DLD1 (cell line): ENCODE data around the gene NR1D1.

Source experiments
- in situ Hi-C: cut with HindIII; loops from 2 replicates; pipeline ENCODE4 v1.10.0; 2017; ENCODE audit warnings: low sequenced_read_pairs

Gene NR1D1

DNA sequence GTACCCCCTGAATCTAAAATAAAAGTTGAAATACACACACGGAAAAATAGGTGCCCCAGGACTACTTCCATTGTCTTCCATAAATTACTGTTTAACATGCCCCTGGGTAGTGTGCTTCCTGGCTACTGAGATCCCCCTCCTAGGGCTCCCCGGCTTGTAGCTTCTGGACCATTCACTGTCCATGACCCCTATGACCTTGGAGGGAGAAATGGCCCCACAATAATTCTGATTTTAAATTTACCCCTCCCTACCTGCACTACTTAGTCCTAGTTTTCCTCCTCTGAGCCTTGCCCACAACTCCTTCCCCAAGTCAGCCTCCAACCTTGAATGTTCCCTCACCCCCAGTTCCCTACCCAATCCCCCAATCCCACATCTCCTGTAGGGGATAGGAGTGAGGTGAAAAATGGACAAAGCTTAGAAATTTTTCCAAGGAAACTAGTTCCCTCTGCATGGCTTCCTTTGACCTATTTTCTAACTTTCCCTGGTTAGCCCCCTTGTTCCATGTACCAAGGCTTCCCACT lies 11.9 kb upstream of the NR1D1 start:
- in situ Hi-C loops, result loop anchor here (25.0 kb wide), 1 partner anchor 125 kb away; the partner anchor contains the start of gene PSMD3

DNA sequence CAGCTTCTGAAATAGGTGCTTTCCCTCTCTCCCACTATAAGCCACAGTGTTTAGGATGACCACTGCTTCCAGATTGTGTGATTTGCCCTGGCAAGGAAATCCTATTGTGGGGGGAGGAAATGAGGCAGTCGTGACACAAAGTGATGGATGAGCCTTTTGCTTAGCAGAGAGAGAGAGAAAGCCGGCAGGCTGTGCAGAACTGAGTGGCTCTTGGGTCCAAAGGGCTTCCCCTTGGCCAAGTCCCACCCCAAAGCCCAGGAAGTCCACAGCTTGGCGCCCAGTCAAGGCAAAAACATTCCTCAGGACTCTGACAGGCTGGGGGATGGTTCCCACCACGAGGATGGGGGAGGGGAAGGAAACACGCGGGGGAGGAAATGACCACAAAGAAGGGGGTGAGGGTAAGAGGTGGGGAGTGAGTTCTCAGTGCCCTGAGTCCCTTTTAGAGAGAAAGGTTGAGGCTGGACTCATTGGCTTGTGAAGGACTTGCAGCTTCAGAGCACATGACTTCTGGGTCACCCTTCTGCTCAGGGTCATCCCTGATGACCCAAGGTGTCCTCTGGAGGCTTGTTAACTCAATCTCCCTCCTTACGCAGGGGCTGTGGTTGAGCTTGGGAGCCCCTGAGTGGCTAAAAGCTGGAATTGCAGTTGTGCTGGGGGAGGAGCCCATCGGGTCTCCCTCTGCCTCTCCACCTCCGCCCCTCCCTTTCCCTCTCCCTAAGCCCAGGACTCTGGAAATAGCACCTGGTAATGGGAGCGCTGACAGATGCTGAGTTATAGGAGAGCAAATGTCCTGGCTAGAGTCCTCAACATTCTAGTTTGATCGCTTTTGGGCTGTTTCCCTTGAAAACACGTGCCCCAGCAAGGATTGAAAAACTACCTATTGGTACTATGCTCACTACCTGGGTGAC lies 11.1 kb upstream of the NR1D1 start:
- in situ Hi-C loops, result loop anchor here (25.0 kb wide), 1 partner anchor 124 kb away; the partner anchor contains the start of gene PSMD3

DNA sequence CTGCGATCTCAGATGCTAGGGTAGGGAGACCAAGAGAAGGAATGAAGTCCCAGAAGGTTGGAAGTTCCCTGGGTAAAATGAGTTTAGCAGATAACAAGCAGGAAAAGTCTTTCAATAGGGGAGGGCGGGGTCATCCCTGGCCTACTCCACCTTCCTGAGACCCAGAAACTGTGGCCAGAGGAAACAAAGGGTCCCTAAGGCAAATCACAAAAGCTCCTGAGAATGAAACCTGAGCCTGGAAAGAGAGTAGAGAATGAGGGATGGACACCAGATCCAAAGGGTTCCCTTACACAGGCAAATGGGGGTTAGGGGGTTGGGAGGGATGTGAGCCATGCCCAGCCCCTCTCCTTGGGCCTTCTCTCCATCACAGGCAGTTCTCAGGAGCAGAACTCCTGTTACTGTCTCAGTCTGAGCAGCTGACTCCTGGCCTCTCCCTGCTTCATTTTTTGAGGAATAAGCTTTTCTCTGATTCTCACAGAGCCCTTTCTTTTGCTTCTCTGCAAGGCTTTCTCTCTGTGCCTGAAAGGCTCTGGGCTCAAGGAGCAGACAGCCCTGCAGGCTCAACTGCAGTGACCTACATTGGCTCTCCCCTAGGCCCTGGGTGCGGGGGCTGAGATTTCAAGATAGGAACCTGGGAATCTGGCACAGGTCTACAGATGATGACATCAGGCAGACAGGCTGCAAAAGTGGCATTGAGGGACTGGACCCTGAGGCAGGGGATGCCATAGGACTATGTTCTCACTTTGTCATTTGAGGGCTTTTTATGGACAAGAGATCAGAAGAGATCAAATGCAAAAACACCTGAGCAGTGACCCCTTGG lies 9.8 kb upstream of the NR1D1 start:
- in situ Hi-C loops, result loop anchor here (25.0 kb wide), 1 partner anchor 123 kb away; the partner anchor contains the start of gene PSMD3

DNA sequence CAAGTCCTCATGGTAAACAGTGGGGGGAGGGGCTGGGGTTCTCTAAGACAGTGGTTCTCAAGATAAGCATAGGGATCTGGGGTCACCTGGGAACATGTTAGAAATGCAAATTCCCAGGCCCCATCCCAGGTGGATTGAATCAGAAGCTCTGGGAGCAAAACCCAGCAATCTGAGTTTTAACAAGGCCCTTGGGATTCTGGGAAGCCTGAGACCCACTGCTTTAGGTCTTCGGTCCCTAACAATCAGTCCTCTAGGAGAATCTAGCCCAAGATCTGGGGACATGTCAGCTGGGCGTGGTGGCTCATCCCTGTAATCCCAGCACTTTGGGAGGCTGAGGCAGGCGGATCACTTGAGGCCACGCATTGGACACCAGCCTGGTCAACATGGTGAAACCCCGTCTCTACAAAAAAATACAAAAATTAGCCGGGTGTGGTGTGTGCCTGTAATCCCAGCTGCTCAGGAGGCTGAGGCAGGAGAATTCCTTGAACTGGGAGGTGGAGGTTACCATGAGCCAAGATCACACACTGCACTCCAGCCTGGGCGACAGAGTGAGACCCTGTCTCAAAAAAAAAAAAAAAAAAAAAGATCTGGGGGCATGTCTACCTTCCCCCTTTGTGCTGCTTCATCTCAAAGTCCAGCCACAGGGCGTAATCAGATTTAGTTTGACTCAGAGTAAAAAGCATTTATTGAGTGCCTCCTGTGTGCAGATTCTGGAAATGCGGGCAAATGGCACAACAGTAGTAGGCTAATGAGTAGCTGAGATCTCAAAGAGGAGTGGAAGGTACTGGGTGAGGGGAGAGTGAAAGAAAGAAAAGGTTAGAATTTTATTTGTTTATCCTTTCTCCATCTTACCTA lies 8.8 kb upstream of the NR1D1 start:
- in situ Hi-C loops, result loop anchor here (25.0 kb wide), 1 partner anchor 122 kb away; the partner anchor contains the start of gene PSMD3

DNA sequence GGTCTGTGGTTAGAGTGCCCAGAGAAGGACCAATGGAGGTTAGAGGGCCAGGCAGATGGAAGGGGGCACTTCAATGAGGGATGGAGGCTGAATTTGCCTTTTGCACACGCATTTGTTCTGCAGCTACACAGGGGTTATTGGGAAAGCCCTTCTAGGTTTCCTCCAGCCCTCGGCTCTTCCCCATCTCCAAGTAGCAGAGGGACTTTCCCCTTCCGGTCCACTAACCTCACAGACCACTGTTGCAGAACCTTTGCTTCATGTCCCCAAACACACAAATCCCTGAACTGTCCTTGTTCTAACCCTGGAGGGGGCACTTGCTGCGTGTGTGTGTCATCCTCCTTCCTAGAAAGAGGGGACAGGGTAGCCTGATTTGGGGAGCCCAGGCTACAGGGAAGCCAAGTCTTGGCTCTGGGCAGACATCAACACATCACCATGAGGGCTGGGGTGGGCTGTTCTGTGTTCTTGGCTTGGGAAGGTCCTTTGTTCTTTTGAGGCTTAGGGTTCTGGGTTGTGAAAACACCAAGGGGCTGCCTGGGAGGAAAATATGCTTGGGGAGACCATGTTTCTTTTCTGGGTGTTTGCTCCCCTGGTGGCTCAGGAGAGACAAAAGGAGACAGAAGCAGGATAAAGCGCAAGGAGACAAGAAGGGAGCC lies 7.3 kb upstream of the NR1D1 start:
- in situ Hi-C loops, result loop anchor here (25.0 kb wide), 1 partner anchor 120 kb away; the partner anchor contains the start of gene PSMD3

DNA sequence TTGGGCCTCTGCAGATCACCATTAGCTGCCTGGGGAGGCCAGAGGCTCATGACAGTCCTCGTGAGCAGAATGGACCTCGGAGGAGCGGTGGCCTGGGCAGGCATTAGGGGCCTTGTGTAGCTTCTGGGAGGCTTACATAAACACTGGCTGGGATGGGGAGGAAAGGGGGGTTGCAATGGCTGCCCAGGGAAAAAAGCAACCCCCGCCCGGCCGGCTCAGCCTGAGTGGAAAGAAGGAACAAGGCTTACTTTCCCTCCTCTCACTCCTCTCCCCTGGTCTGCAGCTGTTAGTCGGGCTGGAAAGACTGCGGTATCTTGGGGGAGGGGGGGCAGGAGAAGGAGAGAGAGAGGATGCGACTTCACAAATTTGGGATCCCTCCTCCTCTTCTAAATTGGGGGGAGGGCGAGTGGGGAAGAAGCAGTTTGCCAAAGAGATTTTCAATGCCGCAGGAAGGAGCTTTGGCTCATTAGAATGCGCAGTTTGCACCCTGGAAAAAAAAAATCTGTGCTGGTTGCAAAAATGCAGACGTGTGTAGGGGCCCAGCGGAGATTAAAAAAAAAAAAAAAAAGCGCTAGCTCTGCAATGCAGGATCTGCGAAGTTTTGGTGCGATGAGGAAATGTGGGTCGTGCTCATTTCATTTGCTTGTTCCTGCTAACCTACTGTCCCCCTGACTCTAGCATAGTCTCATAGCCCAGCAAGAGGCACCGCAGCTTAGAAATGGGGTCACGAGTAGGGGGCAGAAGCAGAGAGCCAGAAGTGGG lies 6.6 kb upstream of the NR1D1 start:
- in situ Hi-C loops, result loop anchor here (25.0 kb wide), 1 partner anchor 120 kb away; the partner anchor contains the start of gene PSMD3

DNA sequence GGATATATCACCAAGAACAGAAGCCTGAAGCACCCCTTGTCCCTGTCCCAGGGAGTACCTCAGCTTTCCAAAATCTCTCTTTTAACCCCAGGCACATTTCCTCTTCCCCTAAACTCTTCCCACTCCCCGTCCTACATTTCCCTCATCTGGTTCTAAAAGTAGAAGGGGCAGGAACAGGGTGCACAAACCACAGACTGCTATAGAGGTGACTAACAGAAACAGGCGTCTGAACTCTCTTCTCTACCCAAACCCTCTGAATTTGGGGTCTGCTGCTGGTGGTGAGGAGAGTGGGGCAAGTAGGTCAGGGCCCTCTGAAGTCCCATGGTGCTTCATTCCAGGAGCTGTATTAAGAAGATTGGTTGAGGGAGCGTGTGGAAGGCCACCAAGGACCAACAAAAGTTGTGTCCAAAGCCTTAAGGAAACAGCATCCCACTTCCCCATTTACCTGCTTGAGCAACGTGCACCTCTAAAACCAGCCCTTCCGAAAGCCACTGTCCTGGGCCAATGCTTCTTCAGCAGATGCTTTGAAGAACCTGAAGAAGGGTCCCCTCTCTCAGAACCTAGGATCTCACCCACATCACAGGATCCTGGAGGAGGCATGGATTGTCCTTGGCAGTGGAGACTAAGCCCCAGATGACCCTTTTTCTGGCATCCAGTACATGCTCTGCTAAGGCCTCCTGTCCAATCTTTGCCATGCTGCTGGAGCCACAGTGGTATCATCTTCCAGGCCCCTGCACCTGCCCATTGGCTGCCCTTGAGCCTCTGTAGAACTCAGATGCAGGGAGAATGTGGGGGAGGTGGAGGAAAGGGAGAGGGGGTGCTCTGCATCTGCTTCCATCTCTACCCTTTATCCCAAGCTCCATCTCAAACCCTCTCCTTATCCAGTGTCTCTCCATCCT lies 5.7 kb upstream of the NR1D1 start:
- in situ Hi-C loops, result loop anchor here (25.0 kb wide), 1 partner anchor 119 kb away; the partner anchor contains the start of gene PSMD3

DNA sequence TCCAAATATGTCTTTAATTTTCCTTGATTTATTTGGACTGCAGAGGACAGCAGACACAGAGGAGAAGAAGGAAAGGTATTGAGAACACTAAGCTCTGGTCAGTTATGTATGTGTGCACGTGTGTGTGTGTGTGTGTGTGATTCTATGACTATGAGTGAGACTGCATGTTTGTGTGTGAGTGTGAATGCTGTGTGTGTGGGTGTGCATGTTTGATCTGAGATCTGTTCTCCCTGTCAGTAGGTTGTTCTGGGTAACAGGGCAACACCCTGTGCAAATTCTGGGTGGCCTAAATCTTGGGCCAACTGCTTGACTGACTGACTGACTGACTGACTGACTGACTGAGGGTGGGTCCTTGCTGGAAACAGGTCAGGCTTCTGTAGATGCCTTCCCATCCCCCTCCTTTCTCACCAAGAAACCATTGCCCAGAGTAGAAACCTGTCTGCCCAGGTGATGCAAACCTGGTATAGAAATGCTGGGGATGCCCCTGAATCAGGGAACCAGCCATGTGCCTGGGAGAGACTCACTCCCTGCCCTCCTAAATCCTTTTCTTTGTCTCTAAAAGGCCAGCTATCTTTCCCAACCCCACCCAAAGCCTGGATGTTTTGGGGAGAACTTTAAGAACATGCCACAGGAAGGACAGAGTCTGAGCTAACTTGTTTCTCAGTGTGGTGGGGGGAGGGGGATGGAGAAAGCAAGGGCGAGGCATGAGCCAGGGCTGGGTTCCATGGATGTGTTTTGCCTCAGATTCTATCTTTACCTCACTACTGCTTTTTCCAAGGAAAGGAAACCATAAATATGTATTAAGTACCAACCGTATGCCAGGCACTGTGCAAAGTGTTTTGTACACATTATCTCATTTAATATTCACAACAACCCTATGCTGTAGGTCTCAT lies 4.5 kb upstream of the NR1D1 start:
- in situ Hi-C loops, result loop anchor here (25.0 kb wide), 1 partner anchor 118 kb away; the partner anchor contains the start of gene PSMD3

DNA sequence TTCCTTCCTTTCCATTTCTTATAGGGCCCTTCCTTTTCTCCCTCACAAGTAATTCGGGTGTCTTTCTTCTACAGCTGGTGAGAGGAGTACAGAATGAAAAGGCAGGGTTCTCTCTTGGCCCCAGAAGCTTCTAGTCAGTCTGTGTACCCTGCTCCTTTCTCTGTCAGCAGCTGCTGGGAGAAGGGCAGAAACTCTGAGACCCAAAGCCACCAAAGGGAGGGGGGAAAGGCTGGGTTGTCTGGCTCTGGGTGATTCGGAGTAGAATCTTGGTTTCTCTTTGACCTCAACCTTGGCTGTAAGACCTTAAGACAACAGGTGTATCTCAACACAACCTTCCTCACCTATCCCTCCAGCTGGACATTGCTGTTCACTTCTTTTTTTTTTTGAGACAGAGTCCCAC lies 3.3 kb upstream of the NR1D1 start:
- in situ Hi-C loops, result loop anchor here (25.0 kb wide), 1 partner anchor 116 kb away; the partner anchor contains the start of gene PSMD3

DNA sequence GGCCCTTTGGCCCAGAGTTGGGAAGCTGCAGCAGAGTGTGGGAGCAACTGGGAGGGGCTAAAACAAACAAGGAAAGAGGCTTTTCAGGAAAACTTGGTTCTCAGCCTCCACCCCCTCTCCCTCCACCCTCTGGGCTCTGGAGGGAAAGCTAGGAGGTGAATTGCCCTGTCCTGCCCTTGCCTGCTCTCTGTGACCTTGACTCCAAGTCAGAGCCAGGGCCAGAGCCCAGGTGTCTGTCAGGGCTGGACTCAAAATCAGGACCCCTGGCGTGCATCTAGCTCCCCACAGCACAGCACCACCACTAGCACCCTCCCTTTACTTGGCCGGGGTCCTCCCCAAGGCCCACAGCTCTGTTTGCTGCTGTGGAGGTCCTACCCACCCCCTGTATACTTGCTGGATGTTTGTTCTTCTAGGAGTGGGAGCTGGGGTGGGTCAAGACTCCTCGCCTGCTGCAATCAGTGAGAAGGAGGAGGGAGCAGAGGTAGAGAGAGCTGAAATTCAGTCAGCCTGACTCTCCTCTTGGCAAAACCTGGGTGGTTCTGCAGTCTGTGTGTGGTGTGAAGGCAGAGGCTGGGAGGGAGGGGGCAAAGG lies 2.8 kb upstream of the NR1D1 start:
- in situ Hi-C loops, result loop anchor here (25.0 kb wide), 1 partner anchor 116 kb away; the partner anchor contains the start of gene PSMD3

DNA sequence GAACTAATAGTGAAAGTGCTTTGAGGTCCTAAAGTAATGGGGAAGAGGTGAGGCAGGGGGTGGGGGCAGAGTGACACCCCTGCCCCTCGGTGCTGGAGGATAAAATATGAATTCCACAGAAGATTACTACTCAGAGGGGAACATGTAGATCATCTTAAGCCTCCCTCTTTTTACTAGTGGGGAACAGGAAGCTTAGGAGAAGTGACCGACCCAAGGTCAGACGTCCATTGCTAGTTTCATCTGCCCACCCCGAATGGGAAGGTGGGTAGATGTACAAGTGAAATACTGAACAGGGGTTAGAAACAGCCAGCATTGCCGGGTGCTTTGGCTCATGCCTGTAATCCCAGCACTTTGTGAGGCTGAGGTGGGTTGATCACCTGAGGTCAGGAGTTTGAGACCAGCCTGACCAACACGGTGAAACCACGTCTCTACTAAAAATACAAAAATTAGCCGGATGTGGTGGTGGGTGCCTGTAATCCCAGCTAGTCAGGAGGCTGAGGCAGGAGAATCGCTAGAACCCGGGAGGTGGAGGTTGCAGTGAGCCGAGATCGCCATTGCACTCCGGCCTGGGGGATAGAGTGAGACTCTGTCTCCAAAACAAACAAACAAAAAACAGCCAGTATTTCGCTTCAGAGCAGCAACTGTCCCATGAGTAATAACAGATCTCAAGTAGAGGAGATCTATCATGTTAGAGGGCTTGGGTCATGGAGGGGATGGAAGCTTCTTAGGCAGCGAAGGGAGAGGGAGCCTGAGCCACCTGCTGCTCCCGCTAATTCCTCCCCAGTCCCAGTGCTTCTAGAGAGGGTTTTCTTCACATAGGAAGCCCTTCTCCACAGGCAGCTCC lies 1.2 kb upstream of the NR1D1 start:
- in situ Hi-C loops, result loop anchor here (25.0 kb wide), 1 partner anchor 114 kb away; the partner anchor contains the start of gene PSMD3

DNA sequence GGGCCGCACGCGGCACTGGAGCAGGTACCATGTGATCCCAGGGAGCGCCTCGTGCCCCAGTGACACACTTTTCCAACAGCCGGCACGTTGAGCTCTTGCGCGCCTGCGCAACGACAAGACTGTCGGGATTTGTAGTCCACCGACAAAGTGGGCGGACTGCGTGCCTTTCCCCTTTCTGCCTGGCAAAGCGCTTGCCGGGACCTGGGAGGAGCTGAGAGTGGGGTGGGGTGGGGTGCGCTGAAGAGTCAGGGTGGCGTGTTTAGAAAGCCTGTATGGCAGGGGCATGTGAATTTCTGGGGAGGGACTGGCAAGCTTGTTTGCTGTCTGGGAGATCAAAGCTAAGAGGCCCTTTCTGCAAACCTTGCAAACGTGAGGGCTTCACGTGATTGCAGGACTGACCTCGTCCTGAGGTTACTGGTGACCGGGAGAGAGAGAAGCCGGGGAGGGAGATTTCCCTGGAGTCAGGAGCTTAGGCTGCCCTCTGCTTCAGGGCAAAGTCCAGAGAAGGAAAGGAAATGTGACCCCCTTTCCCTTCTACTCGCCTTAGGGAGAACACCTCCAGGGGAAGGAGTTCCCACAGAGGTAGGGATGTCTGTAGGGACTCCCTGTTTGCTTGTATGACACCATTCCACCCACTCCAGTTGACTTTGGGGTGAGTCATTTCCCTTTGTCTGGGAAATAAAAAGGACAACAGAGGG lies 429 bp upstream of the NR1D1 start:
- in situ Hi-C loops, result loop anchor here (25.0 kb wide), 1 partner anchor 114 kb away; the partner anchor contains the start of gene PSMD3

DNA sequence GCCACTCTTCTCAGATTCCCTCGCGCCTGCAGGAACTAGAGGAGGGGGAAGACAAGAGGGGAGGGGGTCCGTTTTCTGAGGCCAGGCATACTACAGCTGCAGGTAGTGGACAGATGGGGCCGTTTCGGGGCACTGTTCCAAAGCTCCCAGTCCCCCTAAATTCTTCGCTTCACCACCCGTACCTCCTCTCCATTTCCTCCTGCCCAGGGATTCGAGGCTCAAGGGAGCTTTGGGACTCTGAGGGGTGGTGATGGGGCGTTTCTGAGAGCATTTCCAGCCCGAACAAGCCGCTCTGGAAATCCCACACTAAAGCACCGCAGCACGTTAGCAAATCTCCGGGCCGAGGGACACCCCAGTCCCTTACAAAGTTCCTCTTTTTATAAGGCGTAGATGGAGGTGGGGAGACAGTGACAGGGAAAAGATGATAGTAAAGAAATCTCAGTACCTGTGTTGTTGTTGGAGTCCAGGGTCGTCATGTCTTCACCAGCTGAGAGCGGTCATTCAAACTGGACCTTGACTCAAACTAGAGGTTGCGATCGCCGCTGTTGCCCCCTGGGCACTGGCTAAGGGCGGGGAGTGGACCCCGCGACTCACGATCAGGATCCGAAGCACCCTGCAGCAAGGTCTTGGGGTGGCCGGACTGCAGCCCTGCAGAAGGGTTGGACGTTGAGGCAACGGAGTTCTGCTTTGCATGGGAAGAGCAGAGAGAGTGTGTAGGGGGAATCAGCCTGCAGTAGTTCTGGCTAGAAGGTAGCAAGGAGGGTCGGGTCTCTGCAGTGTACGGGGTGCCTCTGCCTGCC lies 570 bp downstream of the NR1D1 start:
- in situ Hi-C loops, result loop anchor here (25.0 kb wide), 1 partner anchor 113 kb away; the partner anchor contains the start of gene PSMD3
